Measurements from ENCODE around the gene CEP85. TPM values are rescaled to one million over a fixed set of nuclear protein-coding genes. Genes with fewer than 3 reads are reported as not detected.
"Not testable (repeated sequence)": the region's sequence is repeated elsewhere in the genome, so short reads cannot be mapped to it uniquely, and the experiment has no call there.

Gene CEP85
- total and polyA plus RNA-seq, 2 donors: 9.7 to 18.7 TPM

GRCh38 chr1:26215246-26215645 lies 18.8 kb upstream of the CEP85 start:
- WGBS: 55% methylated on average over 3 of the region's 3 CpGs

GRCh38 chr1:26218906-26219494 lies 15.0 kb upstream of the CEP85 start:
- WGBS: 91% methylated on average over 11 of the region's 11 CpGs
- Histone ChIP-seq H3K4me1 (ENCODE audit: control insufficient read depth in 2 of 2, insufficient read depth in 2 of 2, low read length in 2 of 2) (no peaks in the 10 kb centered on the region), H3K4me3 (ENCODE audit: low read length in 2 of 2) (no peak overlapping the region), H3K9me3 (ENCODE audit: control insufficient read depth in 2 of 2, insufficient read depth in 1 of 2, low read length in 1 of 2) (no peaks in the 10 kb centered on the region), H3K27ac (ENCODE audit: low read depth in 1 of 2, low read length in 1 of 2) (no peak overlapping the region), H3K36me3 (ENCODE audit: control insufficient read depth in 2 of 2, insufficient read depth in 2 of 2, low read length in 1 of 2) (no peaks in the 10 kb centered on the region), H3K27me3 (ENCODE audit: control insufficient read depth in 2 of 2, insufficient read depth in 1 of 2, low read length in 1 of 2) (peaks cover 0 to 29% of the 10 kb centered on the region in 2 donors)
- DNase-seq (ENCODE audit: low read depth in 6 of 9, low spot score in 9 of 9): no peak

More at GRCh38 chr1:26215246-26215645, 18.8 kb upstream of the CEP85 start:
- Histone ChIP-seq H3K4me1 (ENCODE audit: control insufficient read depth in 2 of 2, insufficient read depth in 2 of 2, low read length in 2 of 2) (no peaks in the 10 kb centered on the region), H3K27me3 (ENCODE audit: control insufficient read depth in 2 of 2, insufficient read depth in 1 of 2, low read length in 1 of 2) (peaks cover 0 to 6% of the 10 kb centered on the region in 2 donors), H3K9me3 (ENCODE audit: control insufficient read depth in 2 of 2, insufficient read depth in 1 of 2, low read length in 1 of 2) (no peaks in the 10 kb centered on the region), H3K4me3 (ENCODE audit: low read length in 2 of 2) (no peak overlapping the region), H3K27ac (ENCODE audit: low read depth in 1 of 2, low read length in 1 of 2) (no peak overlapping the region), H3K36me3 (ENCODE audit: control insufficient read depth in 2 of 2, insufficient read depth in 2 of 2, low read length in 1 of 2) (no peaks in the 10 kb centered on the region)
- DNase-seq (ENCODE audit: low read depth in 6 of 9, low spot score in 9 of 9): no peak

- H3K9me3 ChIP-seq (ENCODE audit: control insufficient read depth in 2 of 2, insufficient read depth in 1 of 2, low read length in 1 of 2): no peaks in the 10 kb centered on the region
- peaks cover 2 to 3% of the 10 kb centered on the region in 2 donors for H3K4me1 ChIP-seq (ENCODE audit: control insufficient read depth in 2 of 2, insufficient read depth in 2 of 2, low read length in 2 of 2)
- peaks cover 10 to 42% of the 10 kb centered on the region in 2 donors for H3K27me3 ChIP-seq (ENCODE audit: control insufficient read depth in 2 of 2, insufficient read depth in 1 of 2, low read length in 1 of 2)
- no peaks in the 10 kb centered on the region for H3K36me3 ChIP-seq (ENCODE audit: control insufficient read depth in 2 of 2, insufficient read depth in 2 of 2, low read length in 1 of 2)
- 80% methylated on average over 27 of the region's 27 CpGs for WGBS
- H3K27ac ChIP-seq (ENCODE audit: low read depth in 1 of 2, low read length in 1 of 2): no peak overlapping the region
- DNase-seq (ENCODE audit: low read depth in 6 of 9, low spot score in 9 of 9): no peak
- H3K4me3 ChIP-seq (ENCODE audit: low read length in 2 of 2): no peak overlapping the region
Observed at GRCh38 chr1:26220199-26220912, 13.6 kb upstream of the CEP85 start.

GRCh38 chr1:26221094-26221493 lies 12.9 kb upstream of the CEP85 start:
- Histone ChIP-seq H3K9me3 (ENCODE audit: control insufficient read depth in 2 of 2, insufficient read depth in 1 of 2, low read length in 1 of 2) (no peaks in the 10 kb centered on the region), H3K36me3 (ENCODE audit: control insufficient read depth in 2 of 2, insufficient read depth in 2 of 2, low read length in 1 of 2) (no peaks in the 10 kb centered on the region), H3K4me1 (ENCODE audit: control insufficient read depth in 2 of 2, insufficient read depth in 2 of 2, low read length in 2 of 2) (peaks cover 4 to 8% of the 10 kb centered on the region in 2 donors), H3K27me3 (ENCODE audit: control insufficient read depth in 2 of 2, insufficient read depth in 1 of 2, low read length in 1 of 2) (peaks cover 14 to 50% of the 10 kb centered on the region in 2 donors), H3K4me3 (ENCODE audit: low read length in 2 of 2) (no peak overlapping the region), H3K27ac (ENCODE audit: low read depth in 1 of 2, low read length in 1 of 2) (no peak overlapping the region)
- no peak for DNase-seq (ENCODE audit: low read depth in 6 of 9, low spot score in 9 of 9)
- 95% methylated on average over 2 of the region's 2 CpGs for WGBS

GRCh38 chr1:26224606-26225005 lies 9.4 kb upstream of the CEP85 start:
- Histone ChIP-seq H3K27me3 (ENCODE audit: control insufficient read depth in 2 of 2, insufficient read depth in 1 of 2, low read length in 1 of 2) (peaks cover 17 to 60% of the 10 kb centered on the region in 2 donors), H3K4me1 (ENCODE audit: control insufficient read depth in 2 of 2, insufficient read depth in 2 of 2, low read length in 2 of 2) (peaks cover 4 to 8% of the 10 kb centered on the region in 2 donors), H3K9me3 (ENCODE audit: control insufficient read depth in 2 of 2, insufficient read depth in 1 of 2, low read length in 1 of 2) (no peaks in the 10 kb centered on the region), H3K36me3 (ENCODE audit: control insufficient read depth in 2 of 2, insufficient read depth in 2 of 2, low read length in 1 of 2) (no peaks in the 10 kb centered on the region), H3K27ac (ENCODE audit: low read depth in 1 of 2, low read length in 1 of 2) (no peak overlapping the region), H3K4me3 (ENCODE audit: low read length in 2 of 2) (no peak overlapping the region)
- 88% methylated on average over 7 of the region's 7 CpGs for WGBS
- no peak for DNase-seq (ENCODE audit: low read depth in 6 of 9, low spot score in 9 of 9)

GRCh38 chr1:26225033-26225831 lies 8.8 kb upstream of the CEP85 start:
- no peaks in the 10 kb centered on the region for H3K36me3 ChIP-seq (ENCODE audit: control insufficient read depth in 2 of 2, insufficient read depth in 2 of 2, low read length in 1 of 2)
- no peaks in the 10 kb centered on the region for H3K9me3 ChIP-seq (ENCODE audit: control insufficient read depth in 2 of 2, insufficient read depth in 1 of 2, low read length in 1 of 2)
- DNase-seq (ENCODE audit: low read depth in 6 of 9, low spot score in 9 of 9): no peak
- peak overlapping the region in 1 of 2 donors; percentile 22 for H3K4me3 ChIP-seq (ENCODE audit: low read length in 2 of 2)
- no peak overlapping the region for H3K27ac ChIP-seq (ENCODE audit: low read depth in 1 of 2, low read length in 1 of 2)
- WGBS: 11% methylated on average over 50 of the region's 50 CpGs
- H3K4me1 ChIP-seq (ENCODE audit: control insufficient read depth in 2 of 2, insufficient read depth in 2 of 2, low read length in 2 of 2): peaks cover 4 to 8% of the 10 kb centered on the region in 2 donors
- peaks cover 17 to 56% of the 10 kb centered on the region in 2 donors for H3K27me3 ChIP-seq (ENCODE audit: control insufficient read depth in 2 of 2, insufficient read depth in 1 of 2, low read length in 1 of 2)

GRCh38 chr1:26230682-26231081 lies 3.3 kb upstream of the CEP85 start:
- H3K36me3 ChIP-seq (ENCODE audit: control insufficient read depth in 2 of 2, insufficient read depth in 2 of 2, low read length in 1 of 2); DNase-seq (ENCODE audit: low read depth in 6 of 9, low spot score in 9 of 9); H3K4me3 ChIP-seq (ENCODE audit: low read length in 2 of 2); H3K27ac ChIP-seq (ENCODE audit: low read depth in 1 of 2, low read length in 1 of 2); H3K9me3 ChIP-seq (ENCODE audit: control insufficient read depth in 2 of 2, insufficient read depth in 1 of 2, low read length in 1 of 2): not testable (repeated sequence)
- peaks cover 4 to 17% of the 10 kb centered on the region in 2 donors for H3K27me3 ChIP-seq (ENCODE audit: control insufficient read depth in 2 of 2, insufficient read depth in 1 of 2, low read length in 1 of 2)
- 92% methylated on average over 2 of the region's 2 CpGs for WGBS
- H3K4me1 ChIP-seq (ENCODE audit: control insufficient read depth in 2 of 2, insufficient read depth in 2 of 2, low read length in 2 of 2): peaks cover 5 to 17% of the 10 kb centered on the region in 2 donors

DNA sequence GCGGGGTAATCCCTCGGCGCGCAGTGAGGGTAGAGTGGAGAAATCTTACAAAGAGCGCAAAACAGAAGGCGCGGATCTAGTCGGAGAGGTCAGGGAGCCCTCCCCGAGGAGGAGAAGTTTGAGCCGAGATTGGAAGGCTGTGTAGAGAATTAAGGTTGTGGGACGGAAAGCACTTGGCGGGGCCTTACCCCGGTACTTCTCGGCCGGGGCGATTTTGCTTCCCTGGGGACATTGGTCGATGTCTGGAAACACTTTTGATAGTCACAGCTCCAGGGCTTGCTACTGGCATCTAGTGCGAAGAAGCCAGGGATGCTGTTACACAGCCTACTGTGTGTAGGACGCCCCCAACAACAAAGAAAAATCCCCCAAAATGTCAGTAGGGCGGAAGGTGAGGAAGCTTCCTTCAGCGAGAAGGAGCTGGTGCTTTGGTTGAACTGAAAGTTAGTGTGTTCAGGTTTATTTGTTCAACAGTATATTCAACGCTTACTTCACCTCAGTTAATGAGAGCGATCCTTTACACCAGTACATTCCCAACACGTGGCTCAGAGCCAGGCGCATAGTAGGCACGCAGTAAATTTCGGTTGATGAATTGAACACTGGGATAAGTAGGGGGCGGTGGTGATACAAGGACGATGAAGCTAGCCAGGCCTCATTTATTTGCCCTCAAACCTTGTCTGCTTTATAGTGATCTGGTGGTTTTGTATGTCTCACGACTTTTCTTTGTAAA lies 807 bp downstream of the CEP85 start:
- 3% methylated on average over 30 of the region's 30 CpGs for WGBS
- peak in 7 of 9 donors; percentile 13 to 59 (median 37) for DNase-seq (ENCODE audit: low read depth in 6 of 9, low spot score in 9 of 9)
- H3K9me3 ChIP-seq (ENCODE audit: control insufficient read depth in 2 of 2, insufficient read depth in 1 of 2, low read length in 1 of 2): peaks cover 0 to 5% of the 10 kb centered on the region in 2 donors

More for the DNA sequence above, 807 bp downstream of the CEP85 start:
- peak overlapping the region; percentile 81 to 95 for H3K27ac ChIP-seq (ENCODE audit: low read depth in 1 of 2, low read length in 1 of 2)
- peak overlapping the region; percentile 56 to 85 for H3K4me3 ChIP-seq (ENCODE audit: low read length in 2 of 2)
- H3K4me1 ChIP-seq (ENCODE audit: control insufficient read depth in 2 of 2, insufficient read depth in 2 of 2, low read length in 2 of 2): peaks cover 9 to 18% of the 10 kb centered on the region in 2 donors
- peaks cover 0 to 5% of the 10 kb centered on the region in 2 donors for H3K36me3 ChIP-seq (ENCODE audit: control insufficient read depth in 2 of 2, insufficient read depth in 2 of 2, low read length in 1 of 2)
- H3K27me3 ChIP-seq (ENCODE audit: control insufficient read depth in 2 of 2, insufficient read depth in 1 of 2, low read length in 1 of 2): no peaks in the 10 kb centered on the region

All from thymus (tissue), 11 donors.